ENCODE results near the gene TSPYL4. TPM values are rescaled to one million over a fixed set of nuclear protein-coding genes. Genes with fewer than 3 reads are reported as not detected.

The TSPYL4 gene
- polyA plus RNA-seq, 3 donors: 59.6 to 63.2 (median 60.3) TPM

DNA sequence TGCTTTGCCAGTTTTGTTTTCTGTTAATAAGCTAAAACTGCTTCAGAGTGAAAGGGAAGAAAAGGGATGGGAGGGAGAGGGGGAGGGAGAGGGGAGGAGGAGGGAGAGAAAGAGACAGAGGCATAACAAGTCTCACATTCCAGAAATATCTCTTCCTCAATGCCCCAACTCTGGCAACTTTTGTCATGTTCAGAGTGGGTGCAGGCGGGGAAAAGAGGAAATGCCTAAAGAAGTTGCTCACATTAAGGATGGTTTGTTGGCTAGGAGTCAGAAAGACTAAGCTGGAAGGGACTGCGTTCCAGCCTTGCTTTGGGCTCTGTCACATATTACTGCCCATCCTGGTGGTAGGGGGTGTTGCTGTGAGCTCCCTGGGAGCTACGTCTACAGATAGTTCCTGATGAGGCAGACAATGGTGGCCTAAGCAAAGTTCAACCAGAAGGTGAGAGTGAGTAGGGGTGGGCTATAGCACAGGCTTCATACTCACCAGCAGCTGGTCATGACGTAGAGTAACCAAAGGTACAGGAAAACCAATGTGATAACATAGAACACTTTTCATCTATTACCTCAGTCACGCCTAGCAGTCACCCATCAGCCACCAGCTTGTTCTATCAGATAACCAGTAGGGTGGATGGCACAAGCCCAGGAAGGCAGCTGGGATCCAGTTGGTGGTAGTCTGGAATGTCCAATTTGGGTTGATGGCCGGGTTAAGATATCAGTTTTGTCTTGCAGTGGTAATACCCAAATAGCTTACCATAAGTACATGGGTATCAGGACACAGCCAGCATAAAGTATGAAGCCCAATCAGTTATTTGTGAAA, 2.1 kb downstream of the TSPYL4 start:
- DNase-seq (ENCODE audit: extremely low read depth in 1 of 11, low read depth in 9 of 11, low spot score in 4 of 11): no peak

DNA sequence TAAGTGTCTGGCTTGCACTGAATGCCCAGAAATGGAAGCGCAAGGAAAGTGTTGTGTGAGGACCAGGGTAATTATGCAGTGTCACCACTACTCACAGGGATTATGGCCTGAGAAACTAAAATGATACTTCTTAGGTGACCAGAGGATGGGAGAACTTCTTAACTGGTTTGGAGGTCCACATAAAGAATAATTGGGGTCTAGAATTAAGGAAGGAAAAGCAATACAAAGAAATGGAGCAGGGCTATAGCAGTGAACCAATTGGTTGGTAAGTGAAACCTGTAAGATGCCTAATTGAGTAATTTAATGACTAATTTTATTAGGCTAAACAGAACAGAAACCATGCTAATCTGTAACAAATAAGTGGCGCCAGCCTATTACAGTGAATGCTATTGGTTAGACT, 5.3 kb downstream of the TSPYL4 start:
- no peak for DNase-seq (ENCODE audit: extremely low read depth in 1 of 11, low read depth in 9 of 11, low spot score in 4 of 11)

DNA sequence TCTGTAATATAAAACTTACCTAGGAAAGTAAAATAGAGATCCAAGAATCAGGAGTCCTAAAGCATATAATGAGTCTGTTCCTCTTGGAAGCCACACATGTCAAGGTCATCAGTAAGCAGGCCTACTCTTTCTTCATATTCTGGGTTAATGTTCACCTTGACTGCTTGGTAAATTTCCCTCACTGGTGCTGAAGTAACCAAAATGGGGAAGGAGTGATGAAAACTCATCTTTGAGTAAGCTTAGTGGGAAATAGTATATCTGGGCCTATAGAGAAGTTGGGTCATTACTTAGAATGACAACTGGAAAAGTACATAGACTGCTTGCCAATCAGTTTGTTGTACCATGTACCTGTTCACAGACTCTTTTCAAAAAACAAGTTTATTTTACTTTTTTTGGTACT, 6.6 kb downstream of the TSPYL4 start:
- DNase-seq (ENCODE audit: extremely low read depth in 1 of 11, low read depth in 9 of 11, low spot score in 4 of 11): no peak

GRCh38 chr6:116246089-116246488, 7.8 kb downstream of the TSPYL4 start:
- DNase-seq (ENCODE audit: extremely low read depth in 1 of 11, low read depth in 9 of 11, low spot score in 4 of 11): no peak

- no peak for DNase-seq (ENCODE audit: extremely low read depth in 1 of 11, low read depth in 9 of 11, low spot score in 4 of 11)
Observed at GRCh38 chr6:116244284-116244683, 9.6 kb downstream of the TSPYL4 start.

- DNase-seq (ENCODE audit: extremely low read depth in 1 of 11, low read depth in 9 of 11, low spot score in 4 of 11): no peak
Observed at GRCh38 chr6:116239856-116240255, 14.0 kb downstream of the TSPYL4 start.

DNA sequence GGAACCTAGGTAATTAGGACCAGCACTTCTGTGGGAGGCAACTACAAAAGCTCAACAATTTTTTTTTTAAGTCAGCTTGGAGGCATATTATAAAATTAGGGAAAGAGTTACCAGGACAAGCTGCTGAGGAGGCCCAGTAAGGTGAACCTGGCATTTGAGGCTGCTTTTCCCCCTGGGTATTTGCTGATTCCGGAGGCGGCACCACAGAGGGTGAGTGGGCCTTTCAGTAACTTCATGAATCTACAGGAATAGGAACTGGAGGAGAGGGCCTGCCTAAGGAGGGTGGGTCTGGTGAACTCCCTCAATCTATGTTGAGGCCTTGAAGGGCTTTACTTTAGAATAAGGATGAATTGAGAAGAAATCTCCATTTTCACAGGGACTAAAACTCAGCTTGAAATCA, 14.6 kb downstream of the TSPYL4 start:
- DNase-seq (ENCODE audit: extremely low read depth in 1 of 11, low read depth in 9 of 11, low spot score in 4 of 11): no peak

DNA sequence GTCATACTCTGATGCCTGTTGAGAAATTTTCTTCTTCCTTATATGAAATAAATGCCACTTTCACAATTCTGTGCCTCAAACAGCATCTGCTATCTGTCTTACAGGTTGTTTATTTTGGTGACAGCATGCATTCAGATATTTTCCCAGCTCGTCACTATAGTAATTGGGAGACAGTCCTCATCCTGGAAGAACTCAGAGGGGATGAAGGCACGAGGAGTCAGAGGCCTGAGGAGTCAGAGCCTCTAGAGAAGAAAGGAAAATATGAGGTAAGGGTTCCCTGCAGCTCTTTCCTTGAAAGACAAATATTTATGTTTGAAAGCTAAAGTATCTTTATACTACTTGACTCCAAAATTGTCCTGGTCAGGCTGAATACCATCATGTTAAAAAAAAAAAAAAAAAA, 15.8 kb downstream of the TSPYL4 start:
- no peak for DNase-seq (ENCODE audit: extremely low read depth in 1 of 11, low read depth in 9 of 11, low spot score in 4 of 11)

GRCh38 chr6:116234689-116235088, 19.2 kb downstream of the TSPYL4 start:
- DNase-seq (ENCODE audit: extremely low read depth in 1 of 11, low read depth in 9 of 11, low spot score in 4 of 11): no peak

- peak; percentile 70 to 93 (median 86) for DNase-seq (ENCODE audit: extremely low read depth in 1 of 11, low read depth in 9 of 11, low spot score in 4 of 11)
Observed at GRCh38 chr6:116229287-116229913, 24.5 kb downstream of the TSPYL4 start.

- no peak for DNase-seq (ENCODE audit: extremely low read depth in 1 of 11, low read depth in 9 of 11, low spot score in 4 of 11)
Observed at GRCh38 chr6:116223355-116223754, 30.5 kb downstream of the TSPYL4 start.

DNA sequence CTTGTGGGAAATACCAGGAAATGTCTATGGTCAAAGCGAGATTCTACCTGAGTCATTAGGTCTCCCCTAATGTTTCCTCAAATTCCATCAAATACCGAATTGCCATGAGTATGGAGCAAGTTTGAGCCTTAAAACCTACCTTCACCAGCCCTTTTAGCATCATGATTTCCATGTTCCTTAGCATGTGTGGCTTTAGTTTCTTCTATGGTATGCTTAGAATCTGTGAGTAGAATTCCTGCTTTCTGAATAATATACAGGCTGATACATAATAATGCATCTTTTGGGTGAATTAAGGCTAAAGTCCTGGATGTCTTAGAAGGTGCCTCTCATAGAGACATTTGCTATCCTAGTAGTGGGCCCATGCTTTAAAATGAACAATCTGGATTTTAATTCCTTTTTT, 32.0 kb downstream of the TSPYL4 start:
- no peak for DNase-seq (ENCODE audit: extremely low read depth in 1 of 11, low read depth in 9 of 11, low spot score in 4 of 11)

DNA sequence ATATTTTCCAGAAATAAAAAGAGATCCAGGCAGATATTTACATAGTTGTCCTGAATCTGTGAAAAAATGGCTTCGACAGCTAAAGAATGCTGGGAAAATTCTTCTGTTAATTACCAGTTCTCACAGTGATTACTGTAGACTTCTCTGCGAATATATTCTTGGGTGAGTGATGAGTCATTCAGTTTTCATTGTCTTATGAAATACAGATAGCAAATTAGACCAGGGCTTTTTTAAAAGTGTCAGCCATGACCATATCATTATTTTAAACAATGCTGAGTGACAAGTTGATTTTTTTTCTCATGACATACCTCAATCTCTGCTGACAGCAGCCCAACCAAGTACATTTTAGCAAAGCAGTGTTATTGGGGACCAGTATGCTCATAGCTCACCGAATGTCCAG, 32.8 kb downstream of the TSPYL4 start:
- DNase-seq (ENCODE audit: extremely low read depth in 1 of 11, low read depth in 9 of 11, low spot score in 4 of 11): no peak

- no peak for DNase-seq (ENCODE audit: extremely low read depth in 1 of 11, low read depth in 9 of 11, low spot score in 4 of 11)
Observed at GRCh38 chr6:116218866-116219265, 35.0 kb downstream of the TSPYL4 start.

DNA sequence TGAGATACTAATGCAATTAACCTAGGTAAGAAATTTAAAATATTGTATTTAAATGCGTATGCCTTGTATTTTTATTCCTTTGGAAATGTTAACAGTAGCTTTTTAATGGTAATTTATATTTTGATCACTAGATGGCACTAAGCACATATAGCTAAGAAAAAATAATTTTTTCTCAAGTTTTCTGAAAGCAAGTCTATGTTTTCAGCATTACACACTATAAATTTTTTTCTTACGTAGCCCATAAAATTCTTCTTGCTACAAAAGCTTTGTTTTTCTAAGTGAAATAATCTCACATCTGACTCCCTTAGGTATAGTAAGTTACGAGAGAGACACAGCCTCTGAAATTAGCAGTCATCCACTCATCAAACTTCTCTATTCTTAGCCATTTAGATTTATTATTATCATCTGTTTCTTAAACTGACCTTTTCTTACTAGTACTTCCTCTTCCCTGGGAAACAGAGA, 35.7 kb downstream of the TSPYL4 start:
- DNase-seq (ENCODE audit: extremely low read depth in 1 of 11, low read depth in 9 of 11, low spot score in 4 of 11): no peak

GRCh38 chr6:116217069-116217468, 36.8 kb downstream of the TSPYL4 start:
- DNase-seq (ENCODE audit: extremely low read depth in 1 of 11, low read depth in 9 of 11, low spot score in 4 of 11): no peak

DNA sequence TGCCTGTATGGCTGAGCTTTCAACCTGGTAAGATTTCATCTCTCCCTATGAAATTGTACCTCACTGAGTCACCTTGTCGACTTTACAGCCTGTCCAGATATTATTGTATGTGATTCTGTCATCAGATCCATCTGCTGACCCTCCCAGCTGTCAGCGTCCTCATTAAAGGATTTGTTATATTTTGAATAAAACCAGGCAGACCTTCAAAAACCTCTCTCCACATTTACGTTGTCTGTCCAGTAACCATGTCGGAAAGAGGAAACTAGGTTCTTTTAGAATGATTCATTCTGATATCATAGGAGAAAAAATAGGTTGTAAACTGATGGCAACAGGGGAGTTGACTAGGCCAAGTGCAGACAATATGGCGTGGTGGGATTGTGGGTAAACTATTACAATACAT, 38.5 kb downstream of the TSPYL4 start:
- DNase-seq (ENCODE audit: extremely low read depth in 1 of 11, low read depth in 9 of 11, low spot score in 4 of 11): no peak

DNA sequence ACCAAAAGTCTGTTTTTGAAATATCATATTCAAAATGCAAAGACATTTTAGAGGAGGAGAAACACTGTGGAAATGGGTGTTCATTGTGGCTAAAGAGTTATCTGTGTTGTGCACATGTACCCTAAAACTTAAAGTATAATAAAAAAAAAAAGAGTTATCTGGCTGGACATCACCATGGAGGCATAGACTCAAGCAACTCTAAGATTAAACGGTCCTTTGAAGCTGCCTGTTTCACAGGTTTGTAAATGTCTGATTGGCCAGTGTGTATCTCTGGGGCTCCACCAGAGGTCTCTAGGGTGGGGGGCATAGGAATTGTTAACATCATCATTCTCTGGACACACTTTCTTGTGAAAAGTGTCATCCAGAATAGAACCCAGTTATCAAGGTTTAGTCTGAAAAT, 39.2 kb downstream of the TSPYL4 start:
- no peak for DNase-seq (ENCODE audit: extremely low read depth in 1 of 11, low read depth in 9 of 11, low spot score in 4 of 11)

GRCh38 chr6:116210750-116211425, 43.0 kb downstream of the TSPYL4 start:
- DNase-seq (ENCODE audit: extremely low read depth in 1 of 11, low read depth in 9 of 11, low spot score in 4 of 11): no peak

DNA sequence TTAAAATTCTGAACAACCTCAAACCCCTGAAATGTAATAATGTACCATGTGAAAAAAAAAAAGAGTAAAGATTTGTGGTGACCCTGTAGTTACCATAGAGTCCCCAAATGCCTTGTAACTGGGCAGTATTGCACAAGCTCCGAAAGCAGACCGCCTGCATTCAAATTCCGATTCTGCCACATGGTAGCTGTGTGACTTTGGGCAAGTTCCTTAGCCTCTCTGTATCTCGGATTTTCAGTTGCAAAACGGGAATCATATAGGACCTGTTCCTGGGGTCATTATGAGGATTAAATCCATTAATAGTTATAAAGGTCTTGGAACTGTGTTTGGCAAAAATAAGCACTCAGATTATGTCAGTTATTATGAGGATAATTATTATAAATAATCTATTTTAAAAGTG, 43.6 kb downstream of the TSPYL4 start:
- DNase-seq (ENCODE audit: extremely low read depth in 1 of 11, low read depth in 9 of 11, low spot score in 4 of 11): no peak

Data from renal cortex interstitium (tissue), 11 donors.